Fibroblast of lung (primary cell): ENCODE measurements around the gene DHRS2.
"Not testable (repeated sequence)": the region's sequence is repeated elsewhere in the genome, so short reads cannot be mapped to it uniquely, and the experiment has no call there.

Experiments
- EZH2 ChIP-seq: IDR thresholded peaks from 2 replicates; pipeline ENCODE4 v1.5.1; 2012; ENCODE audit warnings: low read length, control low read depth, mild to moderate bottlenecking; ENCODE audit errors: missing control alignments
- TF ChIP-seq, protein P1 (sequence below), 2 donors: IDR thresholded peaks in 1 of 2; conservative IDR thresholded peaks in 1 of 2; 1 replicate in 1 of 2; 2 replicates in 1 of 2; pipeline ENCODE4 v1.5.1; 2011 to 2012; ENCODE audit warnings: low read length in 2 of 2, control low read depth in 1 of 2, inconsistent platforms in 1 of 2, low read depth in 1 of 2, mild to moderate bottlenecking in 1 of 2

DNA sequence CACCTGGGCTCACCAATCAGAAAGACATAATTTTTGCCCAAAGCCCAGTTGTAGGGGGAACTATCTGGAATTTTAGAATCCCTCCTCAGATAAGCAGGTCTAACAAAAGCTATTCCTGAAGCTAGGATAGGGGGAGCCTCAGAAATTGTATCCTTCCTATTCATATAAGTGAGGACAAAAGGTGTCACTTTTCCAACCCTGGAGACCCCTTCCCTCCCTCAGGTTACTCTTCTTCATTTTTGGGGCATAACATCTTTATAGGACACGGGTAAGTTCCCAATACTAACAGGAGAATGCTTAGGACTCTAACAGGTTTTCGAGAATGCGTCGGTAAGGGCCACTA is 1.1 kb downstream of the DHRS2 start:
- TF ChIP-seq EZH2: not testable (repeated sequence)
- TF ChIP-seq, protein P1, sequence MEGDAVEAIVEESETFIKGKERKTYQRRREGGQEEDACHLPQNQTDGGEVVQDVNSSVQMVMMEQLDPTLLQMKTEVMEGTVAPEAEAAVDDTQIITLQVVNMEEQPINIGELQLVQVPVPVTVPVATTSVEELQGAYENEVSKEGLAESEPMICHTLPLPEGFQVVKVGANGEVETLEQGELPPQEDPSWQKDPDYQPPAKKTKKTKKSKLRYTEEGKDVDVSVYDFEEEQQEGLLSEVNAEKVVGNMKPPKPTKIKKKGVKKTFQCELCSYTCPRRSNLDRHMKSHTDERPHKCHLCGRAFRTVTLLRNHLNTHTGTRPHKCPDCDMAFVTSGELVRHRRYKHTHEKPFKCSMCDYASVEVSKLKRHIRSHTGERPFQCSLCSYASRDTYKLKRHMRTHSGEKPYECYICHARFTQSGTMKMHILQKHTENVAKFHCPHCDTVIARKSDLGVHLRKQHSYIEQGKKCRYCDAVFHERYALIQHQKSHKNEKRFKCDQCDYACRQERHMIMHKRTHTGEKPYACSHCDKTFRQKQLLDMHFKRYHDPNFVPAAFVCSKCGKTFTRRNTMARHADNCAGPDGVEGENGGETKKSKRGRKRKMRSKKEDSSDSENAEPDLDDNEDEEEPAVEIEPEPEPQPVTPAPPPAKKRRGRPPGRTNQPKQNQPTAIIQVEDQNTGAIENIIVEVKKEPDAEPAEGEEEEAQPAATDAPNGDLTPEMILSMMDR (conservative IDR thresholded peaks at IDR 0.05 in 1 of 2, IDR thresholded peaks at IDR 0.05 in 1 of 2; ENCODE audit: low read depth in 1 of 2, low read length in 2 of 2): not testable (repeated sequence)
